ENCODE data around the gene THSD4.
A peak's percentile ranks its signal among the peaks of the same experiment; 100 is the strongest.

Gene THSD4

GRCh38 chr15:71577071-71577470, 461.8 kb downstream of the THSD4 start:
- no peak for DNase-seq (ENCODE audit: low read depth)

GRCh38 chr15:71581398-71581930, 466.2 kb downstream of the THSD4 start:
- H3K4me3 ChIP-seq (ENCODE audit: control insufficient read depth, low read depth, low read length): no peak overlapping the region
- no peak for DNase-seq (ENCODE audit: low read depth)
- no peak for TF ChIP-seq CTCF (conservative IDR thresholded peaks at IDR 0.05; ENCODE audit: control insufficient read depth, insufficient read depth, low read depth, low read length)

More at GRCh38 chr15:71577071-71577470, 461.8 kb downstream of the THSD4 start:
- no peak for TF ChIP-seq CTCF (conservative IDR thresholded peaks at IDR 0.05; ENCODE audit: control insufficient read depth, insufficient read depth, low read depth, low read length)
- H3K4me3 ChIP-seq (ENCODE audit: control insufficient read depth, low read depth, low read length): no peak overlapping the region

GRCh38 chr15:71585159-71585558, 469.9 kb downstream of the THSD4 start:
- no peak for TF ChIP-seq CTCF (conservative IDR thresholded peaks at IDR 0.05; ENCODE audit: control insufficient read depth, insufficient read depth, low read depth, low read length)
- no peak overlapping the region for H3K4me3 ChIP-seq (ENCODE audit: control insufficient read depth, low read depth, low read length)
- DNase-seq (ENCODE audit: low read depth): no peak

GRCh38 chr15:71586463-71586862, 471.2 kb downstream of the THSD4 start:
- no peak for TF ChIP-seq CTCF (conservative IDR thresholded peaks at IDR 0.05; ENCODE audit: control insufficient read depth, insufficient read depth, low read depth, low read length)
- DNase-seq (ENCODE audit: low read depth): no peak

GRCh38 chr15:71588746-71589145, 473.5 kb downstream of the THSD4 start:
- no peak for TF ChIP-seq CTCF (conservative IDR thresholded peaks at IDR 0.05; ENCODE audit: control insufficient read depth, insufficient read depth, low read depth, low read length)
- DNase-seq (ENCODE audit: low read depth): peak; percentile 77

More at GRCh38 chr15:71586463-71586862, 471.2 kb downstream of the THSD4 start:
- H3K4me3 ChIP-seq (ENCODE audit: control insufficient read depth, low read depth, low read length): no peak overlapping the region

GRCh38 chr15:71591057-71591456, 475.8 kb downstream of the THSD4 start:
- DNase-seq (ENCODE audit: low read depth): no peak
- TF ChIP-seq CTCF (conservative IDR thresholded peaks at IDR 0.05; ENCODE audit: control insufficient read depth, insufficient read depth, low read depth, low read length): peak; percentile 18
- H3K4me3 ChIP-seq (ENCODE audit: control insufficient read depth, low read depth, low read length): no peak overlapping the region

More at GRCh38 chr15:71588746-71589145, 473.5 kb downstream of the THSD4 start:
- H3K4me3 ChIP-seq (ENCODE audit: control insufficient read depth, low read depth, low read length): no peak overlapping the region

GRCh38 chr15:71592203-71592602, 476.9 kb downstream of the THSD4 start:
- no peak for DNase-seq (ENCODE audit: low read depth)
- H3K4me3 ChIP-seq (ENCODE audit: control insufficient read depth, low read depth, low read length): no peak overlapping the region
- no peak for TF ChIP-seq CTCF (conservative IDR thresholded peaks at IDR 0.05; ENCODE audit: control insufficient read depth, insufficient read depth, low read depth, low read length)
